HG03097 (cell line): ENCODE measurements around the gene LYRM7.
A peak's percentile ranks its signal among the peaks of the same experiment; 100 is the strongest.
"Not testable (repeated sequence)": the region's sequence is repeated elsewhere in the genome, so short reads cannot be mapped to it uniquely, and the experiment has no call there.

Source experiments
- ATAC-seq: cut with Tn5 transposase; IDR thresholded peaks from one replicate; pipeline ENCODE4 v1.9.1; 2021; ENCODE audit not compliant: unreplicated experiment, low FRiP score

The LYRM7 gene

DNA sequence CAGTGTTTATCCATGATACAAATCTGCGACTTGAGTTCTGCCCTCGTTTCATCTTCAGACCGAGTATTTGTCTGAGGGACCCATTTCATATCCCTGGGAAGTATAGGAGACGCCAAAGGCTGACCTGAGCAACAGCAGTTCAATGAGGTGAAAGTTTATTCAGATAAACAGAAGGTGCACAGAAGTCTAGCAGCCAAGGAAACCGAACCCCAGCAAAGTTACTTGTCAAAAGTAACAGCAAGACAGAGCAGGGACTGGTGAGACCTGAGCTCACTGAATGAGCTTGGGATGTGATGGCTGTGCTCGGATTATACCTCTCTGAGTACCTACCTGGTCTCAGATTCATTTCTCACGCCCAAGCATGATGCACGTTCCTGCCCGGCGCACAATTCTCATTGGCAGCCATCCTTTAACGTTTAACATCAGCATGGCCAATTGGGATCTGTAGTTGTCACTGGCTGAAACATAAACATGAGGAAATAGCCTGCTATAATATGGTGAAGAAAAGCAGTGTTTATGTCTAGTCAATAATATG is 599 bp downstream of the LYRM7 start:
- peak; percentile 5 for ATAC-seq

- no peak for ATAC-seq
Measured at GRCh38 chr5:131180407-131180806, 9.7 kb downstream of the LYRM7 start.

DNA sequence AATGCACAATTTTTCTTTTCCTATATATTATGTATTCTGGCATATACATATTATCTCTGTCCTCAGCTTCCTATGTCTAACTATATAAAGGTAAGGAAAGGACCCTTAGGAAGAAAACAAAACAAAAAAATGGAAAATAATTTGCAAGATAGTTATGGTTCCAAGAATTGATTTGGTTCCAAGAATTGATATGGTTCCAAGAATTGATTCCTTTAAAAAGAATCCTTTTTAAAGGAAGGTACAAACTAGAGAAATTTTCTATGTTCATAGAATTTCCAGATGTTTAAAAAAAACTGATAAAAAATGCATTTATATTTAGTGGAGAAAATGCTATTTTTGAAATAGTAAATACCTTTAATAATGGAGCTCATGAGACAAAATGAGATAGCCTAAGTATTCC is 12.1 kb downstream of the LYRM7 start:
- ATAC-seq, result no peak

DNA sequence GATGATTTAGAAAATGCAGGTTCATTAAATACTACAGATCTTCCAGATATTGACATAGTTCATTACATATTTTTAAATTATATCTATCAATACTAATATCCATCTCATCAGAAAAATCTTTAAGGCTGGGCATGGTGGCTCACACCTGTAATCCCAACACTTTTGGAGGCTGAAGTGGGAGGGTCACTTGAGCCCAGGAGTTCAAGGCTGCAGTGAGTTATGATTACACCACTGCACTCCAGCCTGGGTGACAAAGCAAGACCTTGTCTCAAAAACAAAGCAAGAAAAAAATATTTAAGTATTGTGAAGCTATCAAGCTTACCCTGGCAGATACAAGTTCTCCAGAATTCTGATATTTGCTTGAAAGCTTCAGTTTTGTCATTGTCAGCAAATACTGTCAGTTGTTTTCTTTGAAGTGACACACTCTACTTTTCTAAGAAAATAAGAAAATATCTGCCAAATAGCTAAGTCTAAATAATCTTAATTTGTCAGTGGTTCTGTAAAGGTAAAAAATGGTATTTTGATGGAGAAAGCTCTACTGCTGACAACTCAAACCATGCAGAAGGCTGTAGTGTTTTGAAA is 14.9 kb downstream of the LYRM7 start:
- no peak for ATAC-seq

- no peak for ATAC-seq
Measured at GRCh38 chr5:131186561-131187256, 16.0 kb downstream of the LYRM7 start.

DNA sequence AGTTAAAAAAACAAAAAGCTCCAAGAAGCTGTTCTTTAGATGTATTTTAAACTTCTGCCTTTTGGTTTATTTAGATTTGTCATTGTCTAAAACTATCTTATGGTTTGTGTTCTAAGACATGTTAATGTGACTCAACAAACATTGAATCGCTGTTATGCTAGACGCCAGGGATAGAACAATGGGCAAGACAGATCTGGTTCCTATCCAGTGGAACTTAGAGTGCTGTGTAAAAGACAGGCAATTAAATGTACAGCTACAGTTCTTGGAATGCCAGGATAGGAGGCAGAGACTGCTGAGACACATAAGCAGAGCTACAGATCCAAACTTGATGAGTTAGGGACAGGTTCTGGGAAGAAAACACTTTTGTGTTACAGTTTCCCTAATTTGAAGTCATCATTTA is 22.4 kb downstream of the LYRM7 start:
- ATAC-seq, result no peak

DNA sequence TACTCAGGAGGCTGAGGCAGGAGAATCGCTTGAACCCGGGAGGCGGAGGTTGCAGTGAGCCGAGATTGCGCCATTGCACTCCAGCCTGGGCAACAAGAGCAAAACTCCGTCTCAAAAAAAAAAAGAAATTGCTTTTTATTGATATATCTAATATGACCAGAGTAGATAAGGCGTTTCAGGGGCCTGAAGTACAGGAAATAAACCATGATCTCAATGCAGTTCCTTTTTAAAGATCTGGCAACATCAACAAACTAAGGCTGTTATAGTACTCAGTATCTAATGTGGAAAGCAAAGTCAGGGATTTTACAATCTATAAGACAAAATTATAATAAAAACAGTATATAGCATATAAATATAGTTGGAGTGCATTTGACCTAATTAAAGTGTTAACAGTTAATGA is 23.2 kb downstream of the LYRM7 start:
- not testable (repeated sequence) for ATAC-seq

- ATAC-seq, result no peak
Measured at GRCh38 chr5:131194725-131195124, 24.0 kb downstream of the LYRM7 start.

- no peak for ATAC-seq
Measured at GRCh38 chr5:131195696-131196095, 25.0 kb downstream of the LYRM7 start.

DNA sequence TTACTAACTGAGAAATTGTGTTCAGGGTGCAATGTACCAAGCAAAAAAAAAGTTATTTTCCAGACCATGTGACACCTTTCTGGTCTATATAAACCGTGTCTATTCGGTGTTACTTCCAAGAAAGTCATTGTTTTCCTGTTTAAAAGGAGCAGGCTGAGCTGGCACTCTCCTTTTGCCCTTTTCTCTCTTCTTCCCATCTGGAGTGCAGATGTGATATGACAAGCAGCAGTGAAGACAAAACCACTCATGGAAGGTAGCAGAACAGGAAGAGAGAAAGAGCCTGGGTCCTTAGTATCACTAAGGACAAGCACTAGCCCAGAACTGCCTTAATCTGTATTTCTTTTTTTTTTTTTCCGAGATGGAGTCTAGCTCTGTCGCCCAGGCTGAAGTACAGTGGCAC is 25.6 kb downstream of the LYRM7 start:
- ATAC-seq, result no peak

- ATAC-seq, result no peak
Measured at GRCh38 chr5:131198625-131199024, 27.9 kb downstream of the LYRM7 start.

GRCh38 chr5:131200560-131200959 is 29.8 kb downstream of the LYRM7 start:
- ATAC-seq, result no peak

DNA sequence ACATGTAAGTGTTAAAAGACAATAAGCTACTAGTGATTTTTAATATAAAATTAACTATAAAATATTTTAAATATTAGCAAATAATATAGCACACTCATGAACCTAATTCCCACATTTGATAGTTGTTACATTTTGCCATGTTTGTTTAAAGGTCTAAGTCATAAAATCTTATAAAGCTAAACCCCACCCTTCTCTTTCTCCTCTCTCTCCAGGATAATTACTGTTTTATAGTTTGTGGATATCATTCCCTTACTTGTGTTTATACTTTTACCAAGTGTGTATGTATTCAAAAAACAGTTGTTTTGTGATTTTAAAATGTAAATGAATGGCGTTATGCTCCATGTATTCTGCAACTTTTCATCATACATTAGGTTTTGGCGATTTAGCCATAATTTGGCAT is 34.2 kb downstream of the LYRM7 start:
- no peak for ATAC-seq

DNA sequence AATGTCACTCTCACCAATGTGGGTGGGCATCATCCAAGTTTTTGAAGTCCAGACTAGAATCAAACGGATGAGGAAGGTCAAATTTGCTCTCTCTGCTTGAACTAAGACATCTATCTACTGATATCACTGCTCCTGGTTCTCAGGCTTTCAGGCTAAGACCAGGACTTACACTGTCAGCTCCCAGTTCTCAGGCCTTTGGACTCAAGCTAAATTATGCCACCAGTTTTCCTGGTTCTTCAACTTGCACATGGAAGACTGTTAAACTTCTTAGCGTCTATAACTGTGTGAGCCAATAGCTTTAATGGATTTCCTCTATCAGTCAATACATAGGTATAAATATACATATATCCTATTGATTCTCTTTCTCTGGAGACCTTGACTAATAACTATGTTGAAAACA is 35.3 kb downstream of the LYRM7 start:
- no peak for ATAC-seq

DNA sequence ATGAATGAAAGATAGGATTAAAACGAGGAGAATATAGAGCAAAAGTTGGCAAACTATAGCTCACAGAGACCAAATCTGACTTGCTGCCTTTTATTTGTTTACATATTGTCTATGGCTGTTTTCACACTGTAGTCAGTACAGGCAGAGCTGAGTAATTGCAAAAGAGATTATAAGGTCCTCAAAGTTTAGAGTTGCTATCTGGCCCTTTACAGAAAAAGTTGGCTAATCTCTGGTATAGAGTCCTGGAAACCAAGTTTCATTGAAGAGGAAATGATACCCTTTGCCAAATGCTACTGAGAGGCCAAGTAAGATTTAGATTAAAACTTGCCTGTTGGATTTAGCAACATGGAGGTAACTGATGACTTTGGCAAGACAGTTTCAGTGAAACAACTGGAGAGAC is 36.0 kb downstream of the LYRM7 start:
- ATAC-seq, result no peak

GRCh38 chr5:131209175-131209505 is 38.4 kb downstream of the LYRM7 start:
- ATAC-seq, result no peak

- ATAC-seq, result peak; percentile 92
Measured at GRCh38 chr5:131209506-131210150, 38.9 kb downstream of the LYRM7 start.

GRCh38 chr5:131210151-131210510 is 39.4 kb downstream of the LYRM7 start:
- ATAC-seq, result no peak

GRCh38 chr5:131211669-131212068 is 40.9 kb downstream of the LYRM7 start:
- ATAC-seq, result no peak

DNA sequence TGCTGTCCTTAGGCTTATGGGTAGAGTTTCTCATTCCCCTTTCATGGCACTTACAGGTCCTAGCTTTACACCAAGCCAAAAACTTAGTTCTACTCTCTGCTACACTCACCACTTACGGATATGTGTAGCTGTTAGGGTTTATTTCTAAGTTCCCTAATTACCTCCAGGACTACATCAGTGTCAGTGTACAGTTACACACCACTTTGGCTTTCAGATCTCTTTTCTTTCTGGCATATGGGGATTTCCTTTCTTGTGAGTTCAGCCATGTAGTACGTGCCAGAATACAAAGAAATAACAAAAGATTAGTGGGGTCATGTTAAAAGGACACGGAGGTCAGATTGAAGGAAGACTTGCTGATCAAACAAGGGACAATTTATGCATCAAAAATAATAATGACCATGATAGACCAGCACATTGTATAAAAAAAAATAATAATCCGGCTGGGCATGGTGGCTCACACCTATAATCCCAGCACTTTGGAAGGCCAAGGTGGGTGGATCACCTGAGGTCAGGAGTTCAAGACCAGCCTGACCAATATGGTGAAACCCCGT is 41.8 kb downstream of the LYRM7 start:
- no peak for ATAC-seq

GRCh38 chr5:131214609-131215227 is 44.0 kb downstream of the LYRM7 start:
- ATAC-seq, result no peak
